ENCODE measurements around the gene SLC2A3.
"Not testable (repeated sequence)": the region's sequence is repeated elsewhere in the genome, so short reads cannot be mapped to it uniquely, and the experiment has no call there.

GRCh38 chr12:7944760-7945159, 8.8 kb upstream of the SLC2A3 start:
- not testable (repeated sequence) for TF ChIP-seq ETS2 (tag; IDR thresholded peaks at IDR 0.05; ENCODE audit: borderline replicate concordance, poor library complexity, severe bottlenecking); ZNF274 (IDR thresholded peaks at IDR 0.05; ENCODE audit: borderline replicate concordance, low read depth, low read length); FOXM1 (IDR thresholded peaks at IDR 0.05; ENCODE audit: low read depth); FOXM1 (CRISPR knock-in tag; IDR thresholded peaks at IDR 0.05; ENCODE audit: low read depth); TEAD4 (IDR thresholded peaks at IDR 0.05; ENCODE audit: low read length); TEAD4 (CRISPR knock-in tag; IDR thresholded peaks at IDR 0.05; ENCODE audit: borderline replicate concordance); CTCF (IDR thresholded peaks at IDR 0.05 in 2 of 3, conservative IDR thresholded peaks at IDR 0.05 in 1 of 3; ENCODE audit: insufficient read depth in 2 of 3, low read depth in 1 of 3, low read length in 3 of 3); TAL1 (IDR thresholded peaks at IDR 0.05); EZH2 (IDR thresholded peaks at IDR 0.05; ENCODE audit: borderline replicate concordance, low read depth, low read length); FOXP1 (CRISPR knock-in tag; IDR thresholded peaks at IDR 0.05); SMAD4 (CRISPR knock-in tag; conservative IDR thresholded peaks at IDR 0.05); MYNN (IDR thresholded peaks at IDR 0.05); MYNN (CRISPR knock-in tag; IDR thresholded peaks at IDR 0.05); ZNF551 (CRISPR knock-in tag; IDR thresholded peaks at IDR 0.05); GABPB1 (CRISPR knock-in tag; IDR thresholded peaks at IDR 0.05); ARID2 (IDR thresholded peaks at IDR 0.05); TAF1 (IDR thresholded peaks at IDR 0.05; ENCODE audit: control insufficient read depth, extremely low read depth, insufficient read depth, low read length, severe bottlenecking)

Data from K562 (cell line).